NCI-H1436 (cell line): ENCODE results near the gene FUS.
"Not testable (repeated sequence)": the region's sequence is repeated elsewhere in the genome, so short reads cannot be mapped to it uniquely, and the experiment has no call there.

ENCODE experiments used
- DNase-seq: peaks from one replicate; lab custom pipeline; 2025; lab: John Stamatoyannopoulos, UW

Gene FUS

DNA sequence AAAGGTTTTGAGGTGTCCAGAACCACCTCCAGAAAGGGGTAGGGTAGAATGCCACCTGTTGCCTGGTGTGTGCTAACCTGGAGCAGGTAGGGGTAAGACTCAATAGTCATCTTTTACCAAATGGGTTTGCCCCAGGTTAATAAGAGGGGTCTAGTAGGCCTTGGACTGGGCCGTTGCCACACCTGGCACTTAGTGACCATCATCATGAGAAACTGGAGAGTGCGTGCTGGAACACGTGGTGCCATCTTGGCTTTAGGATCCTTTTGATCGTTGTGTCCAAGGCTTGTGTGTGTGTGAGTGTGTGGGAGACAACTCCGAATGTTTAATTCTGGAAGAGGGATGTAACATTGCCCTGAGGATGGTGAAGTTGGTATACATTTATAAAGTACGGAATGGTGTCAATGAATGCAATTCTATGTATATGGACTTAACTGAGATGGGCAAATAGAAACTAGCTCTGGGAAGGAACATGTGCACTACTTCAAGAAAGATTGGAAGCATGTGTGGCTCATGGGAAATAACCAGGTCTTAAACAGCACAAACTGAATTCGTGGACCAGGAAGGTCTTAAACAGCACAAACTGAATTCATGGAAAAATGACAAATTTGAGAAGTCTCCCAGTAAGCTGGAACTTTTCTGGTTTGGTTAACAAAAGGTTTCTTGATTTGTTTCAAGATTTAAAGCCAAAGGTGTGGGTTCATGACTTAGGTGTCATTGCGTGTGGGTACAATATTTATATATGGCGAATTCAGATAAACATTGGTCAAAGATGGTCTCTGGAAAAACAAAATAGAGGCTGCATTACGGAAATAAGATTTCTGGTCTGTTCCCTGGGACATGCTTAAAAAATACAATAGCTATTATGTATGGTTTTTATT lies 7.2 kb downstream of the FUS start:
- DNase-seq = no peak

DNA sequence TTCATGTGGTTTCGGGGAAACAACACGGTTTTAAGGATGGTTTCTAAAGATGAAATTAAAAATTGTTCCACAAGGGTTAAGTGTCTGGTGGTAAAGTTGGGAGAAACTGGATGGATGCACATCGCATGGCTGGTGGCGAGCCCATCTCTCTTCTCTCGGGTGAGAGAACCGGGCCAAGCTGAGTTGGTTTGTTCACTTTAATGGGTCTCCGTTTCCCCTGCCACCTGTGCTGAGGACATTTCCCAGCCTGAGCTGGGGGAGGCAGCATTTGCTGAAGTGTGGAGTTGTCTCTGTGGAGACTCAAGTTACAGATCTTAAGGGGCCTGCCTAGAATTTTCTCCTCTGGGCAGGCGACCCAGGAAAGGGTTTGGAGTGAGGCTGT lies 7.9 kb downstream of the FUS start:
- no peak for DNase-seq

- no peak for DNase-seq
These were observed 8.8 kb downstream of the FUS start for GRCh38 chr16:31188450-31189411.

- no peak for DNase-seq
These were observed 9.5 kb downstream of the FUS start for GRCh38 chr16:31189412-31189778.

- DNase-seq = no peak
These were observed 10.1 kb downstream of the FUS start for GRCh38 chr16:31190061-31190460.

GRCh38 chr16:31190818-31191444 lies 11.0 kb downstream of the FUS start:
- DNase-seq = no peak

- no peak for DNase-seq
These were observed 11.9 kb downstream of the FUS start for GRCh38 chr16:31191697-31192428.

DNA sequence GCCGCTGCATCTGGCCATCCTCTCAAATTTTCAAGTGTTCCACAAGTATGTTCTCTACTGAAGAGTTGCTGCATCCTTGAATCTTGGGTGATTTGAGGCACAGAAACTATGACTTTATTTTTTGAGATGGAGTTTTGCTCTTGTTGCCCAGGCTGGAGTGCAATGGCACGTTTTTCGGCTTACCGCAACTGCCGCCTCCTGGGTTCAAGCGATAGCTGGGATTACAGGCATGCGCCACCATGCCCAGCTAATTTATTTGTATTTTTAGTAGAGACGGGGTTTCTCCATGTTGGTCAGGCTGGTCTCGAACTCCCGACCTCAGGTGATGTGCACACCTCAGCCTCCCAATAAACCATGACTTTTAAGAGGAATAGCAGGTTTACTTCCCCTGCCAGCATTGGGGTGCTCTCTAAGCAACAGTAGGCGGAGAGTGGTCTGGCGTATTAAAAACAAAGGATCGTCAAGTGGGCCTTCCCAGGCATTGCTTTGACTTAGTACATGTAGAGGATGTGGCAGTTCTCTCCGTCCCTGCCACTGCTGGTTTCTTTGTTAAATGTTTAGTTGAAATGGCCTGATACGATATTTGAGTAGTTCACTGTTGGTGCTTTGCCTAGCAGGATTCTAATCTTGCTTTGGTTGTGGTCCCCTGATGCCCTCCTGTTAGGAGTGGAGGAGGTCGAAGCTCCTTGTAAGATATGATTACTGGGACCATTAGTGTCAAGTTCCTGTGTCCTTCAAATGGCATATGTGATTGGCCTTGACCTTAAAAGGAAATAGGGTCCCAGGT lies 13.1 kb downstream of the FUS start:
- no peak for DNase-seq

DNA sequence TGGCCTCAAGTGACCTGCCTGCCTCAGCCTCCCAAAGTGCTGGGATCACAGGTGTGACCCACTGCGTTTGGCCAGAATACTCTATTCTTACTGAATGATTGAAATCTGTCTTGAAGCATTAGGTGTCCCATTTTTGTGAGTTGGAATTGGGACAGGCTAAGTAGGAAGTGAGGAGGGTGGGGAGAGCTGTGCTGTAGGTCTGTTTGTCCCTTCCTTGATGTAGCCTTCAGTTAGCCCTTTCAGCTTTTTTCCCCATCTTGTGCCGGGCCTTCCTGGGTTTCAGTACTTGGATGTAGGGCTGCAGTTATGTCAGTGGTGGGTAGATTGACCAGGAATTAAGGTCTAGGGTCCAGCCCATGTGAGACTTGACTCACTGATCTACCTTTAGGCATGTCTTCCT lies 13.9 kb downstream of the FUS start:
- no peak for DNase-seq

GRCh38 chr16:31194898-31195297 lies 15.0 kb downstream of the FUS start:
- DNase-seq = no peak

GRCh38 chr16:31195861-31196260 lies 15.9 kb downstream of the FUS start:
- not testable (repeated sequence) for DNase-seq

- DNase-seq = no peak
These were observed 16.6 kb downstream of the FUS start for GRCh38 chr16:31196324-31197088.

GRCh38 chr16:31198207-31198882 lies 18.4 kb downstream of the FUS start:
- no peak for DNase-seq

- no peak for DNase-seq
These were observed 19.6 kb downstream of the FUS start for GRCh38 chr16:31199430-31200041.

DNA sequence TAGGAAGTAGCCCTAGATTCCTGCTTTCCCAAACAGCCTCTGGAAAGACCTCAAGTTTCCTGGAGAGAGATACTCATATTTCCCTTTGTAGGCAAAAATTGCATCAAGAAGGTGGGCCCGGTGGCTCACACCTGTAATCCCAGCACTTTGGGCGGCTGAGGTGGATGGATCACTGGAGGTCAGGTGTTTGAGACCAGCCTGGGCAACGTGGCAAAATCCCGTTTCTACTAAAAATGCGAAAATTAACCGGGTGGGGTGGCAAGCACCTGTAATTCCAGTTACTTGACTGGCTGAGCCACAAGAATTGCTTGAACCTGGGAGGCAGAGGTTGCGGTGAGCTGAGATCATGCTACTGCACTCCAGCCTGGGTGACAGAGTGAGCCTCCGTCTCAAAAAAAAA lies 20.2 kb downstream of the FUS start:
- not testable (repeated sequence) for DNase-seq

DNA sequence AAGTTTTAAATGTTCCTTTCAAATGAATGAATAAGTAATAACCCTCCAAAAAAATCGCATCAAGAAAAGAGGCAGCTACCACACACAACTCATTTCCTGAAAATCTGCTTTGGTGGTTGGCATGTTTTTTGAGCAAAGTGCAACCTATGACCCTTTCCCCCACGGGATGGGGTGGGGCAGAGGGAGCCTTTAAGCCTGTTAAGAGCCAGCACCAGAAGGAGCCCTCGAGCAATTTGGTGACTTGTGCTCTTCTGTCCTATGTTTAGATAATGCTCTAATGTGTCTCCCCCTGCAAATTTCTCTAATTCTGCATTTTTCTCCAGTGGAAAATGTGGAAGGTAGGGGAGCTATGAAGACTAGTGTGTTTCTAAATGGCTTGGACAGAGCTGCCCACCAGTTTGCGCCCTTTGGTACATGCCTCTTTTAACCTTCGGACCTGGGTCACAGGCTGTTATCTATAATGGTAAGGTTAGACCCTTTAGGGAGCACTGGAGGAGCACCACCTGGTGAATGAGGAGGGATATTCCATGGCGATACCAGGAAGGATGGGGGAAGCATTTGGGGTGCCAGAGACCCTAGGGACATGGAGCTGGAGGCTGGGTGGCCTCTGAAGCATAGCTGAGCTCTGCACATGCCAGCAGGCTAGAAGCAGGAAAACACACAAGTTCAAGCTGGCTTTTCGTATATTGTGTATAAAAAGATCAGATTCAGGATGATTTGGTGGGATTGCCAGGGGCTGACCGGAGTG lies 21.1 kb downstream of the FUS start:
- DNase-seq = no peak

DNA sequence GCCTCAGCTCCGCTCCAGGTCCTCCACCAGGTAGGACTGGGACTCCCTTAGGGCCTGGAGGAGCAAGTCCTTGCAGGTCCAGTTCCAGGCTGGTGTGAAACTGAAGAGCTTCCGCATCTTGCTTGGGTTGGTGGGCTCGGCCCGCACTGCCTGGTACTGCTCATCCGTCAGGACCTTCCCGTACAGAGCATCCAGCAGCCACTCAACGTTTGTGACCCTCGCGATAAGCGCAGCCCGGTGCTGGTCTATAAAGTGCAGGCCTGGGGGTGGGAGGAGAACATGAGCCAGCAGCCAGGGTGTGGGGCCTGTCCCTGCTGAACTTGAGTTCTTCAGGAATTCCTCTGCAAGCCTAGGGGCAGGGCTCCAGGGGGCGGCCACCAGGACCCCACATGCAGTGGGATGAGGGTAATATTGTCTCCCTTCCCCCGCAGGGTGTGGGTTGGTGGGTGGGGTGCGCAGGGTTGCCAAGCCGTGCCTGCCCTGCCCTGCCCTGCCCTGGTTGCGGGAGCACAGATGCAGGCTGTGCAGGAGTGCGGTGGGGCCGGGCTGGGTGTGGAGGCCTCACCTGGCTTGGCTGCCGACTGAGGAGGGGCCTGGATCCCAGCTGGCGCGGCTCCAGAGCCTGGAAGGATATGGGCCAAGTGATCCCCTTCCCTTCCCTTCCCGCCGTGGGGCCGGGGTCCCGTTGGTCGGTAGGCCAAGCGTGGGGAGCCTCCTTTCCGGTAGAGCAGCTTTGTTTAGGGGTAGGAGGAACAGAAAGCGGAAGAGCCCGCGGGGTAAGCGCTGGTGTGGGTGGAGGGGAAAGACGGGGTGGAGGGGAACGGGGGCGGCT lies 21.9 kb downstream of the FUS start:
- DNase-seq = no peak
